DND-41 (cell line): ENCODE measurements around the gene TAS2R38.

Experiments
- EZH2 ChIP-seq: IDR thresholded peaks from 3 replicates; pipeline ENCODE4 v1.6.1; 2012; ENCODE audit warnings: borderline replicate concordance, low read depth, mild to moderate bottlenecking, moderate library complexity, low read length, inconsistent platforms; ENCODE audit not compliant: severe bottlenecking
- TF ChIP-seq, protein P1 (sequence below): IDR thresholded peaks from 2 replicates; pipeline ENCODE4 v1.5.1; 2012; ENCODE audit warnings: borderline replicate concordance, low read length, moderate library complexity, mild to moderate bottlenecking; ENCODE audit not compliant: poor library complexity, severe bottlenecking; ENCODE audit errors: extremely low read depth

DNA sequence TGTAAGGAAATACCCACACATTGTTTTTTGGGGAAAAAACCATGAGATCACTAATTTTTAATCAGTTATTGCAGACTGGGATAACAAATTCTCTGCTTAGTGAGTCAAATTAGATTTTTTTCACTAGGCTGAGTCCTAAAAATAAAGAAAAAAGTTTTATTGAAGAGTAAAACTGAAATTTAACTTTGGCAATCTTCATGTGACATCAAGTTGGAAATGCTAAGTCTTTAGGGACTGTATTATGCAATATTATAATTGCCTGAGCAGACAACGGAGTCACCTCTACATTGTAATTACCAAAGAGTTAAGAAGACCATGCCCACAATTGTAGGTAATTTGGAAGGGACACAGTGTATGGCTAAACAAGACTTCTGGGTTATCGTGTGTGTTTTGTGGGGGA lies 24.6 kb downstream of the TAS2R38 start:
- TF ChIP-seq EZH2, result no peak
- TF ChIP-seq, protein P1, sequence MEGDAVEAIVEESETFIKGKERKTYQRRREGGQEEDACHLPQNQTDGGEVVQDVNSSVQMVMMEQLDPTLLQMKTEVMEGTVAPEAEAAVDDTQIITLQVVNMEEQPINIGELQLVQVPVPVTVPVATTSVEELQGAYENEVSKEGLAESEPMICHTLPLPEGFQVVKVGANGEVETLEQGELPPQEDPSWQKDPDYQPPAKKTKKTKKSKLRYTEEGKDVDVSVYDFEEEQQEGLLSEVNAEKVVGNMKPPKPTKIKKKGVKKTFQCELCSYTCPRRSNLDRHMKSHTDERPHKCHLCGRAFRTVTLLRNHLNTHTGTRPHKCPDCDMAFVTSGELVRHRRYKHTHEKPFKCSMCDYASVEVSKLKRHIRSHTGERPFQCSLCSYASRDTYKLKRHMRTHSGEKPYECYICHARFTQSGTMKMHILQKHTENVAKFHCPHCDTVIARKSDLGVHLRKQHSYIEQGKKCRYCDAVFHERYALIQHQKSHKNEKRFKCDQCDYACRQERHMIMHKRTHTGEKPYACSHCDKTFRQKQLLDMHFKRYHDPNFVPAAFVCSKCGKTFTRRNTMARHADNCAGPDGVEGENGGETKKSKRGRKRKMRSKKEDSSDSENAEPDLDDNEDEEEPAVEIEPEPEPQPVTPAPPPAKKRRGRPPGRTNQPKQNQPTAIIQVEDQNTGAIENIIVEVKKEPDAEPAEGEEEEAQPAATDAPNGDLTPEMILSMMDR, result no peak
